HG03108 (cell line): ENCODE data around the gene FRMPD3.

Experiments used
- ATAC-seq: cut with Tn5 transposase; IDR thresholded peaks from one replicate; pipeline ENCODE4 v1.9.1; 2021; ENCODE audit warnings: moderate library complexity; ENCODE audit not compliant: unreplicated experiment

The FRMPD3 gene

DNA sequence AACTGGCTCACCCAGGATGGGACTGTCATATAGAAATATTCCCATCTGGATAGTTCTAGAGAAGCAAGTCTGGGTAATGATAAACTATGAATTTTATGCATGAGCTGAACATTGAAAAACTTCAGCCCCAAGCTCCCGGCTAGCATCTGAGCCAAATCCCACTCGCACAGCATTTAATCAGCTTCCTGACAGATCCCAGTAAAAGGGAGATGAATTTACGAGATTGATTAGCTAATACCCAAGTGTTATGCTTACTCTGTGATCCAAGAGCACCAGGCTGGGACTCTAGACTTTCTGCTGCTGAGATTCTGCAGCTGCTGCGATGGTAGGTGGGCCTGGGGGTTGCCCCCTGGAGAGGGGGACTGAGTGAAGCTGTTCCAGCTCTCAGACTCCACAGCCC is 28.0 kb downstream of the FRMPD3 start:
- ATAC-seq: no peak

GRCh38 chrX:107480272-107480671 is 30.8 kb downstream of the FRMPD3 start:
- no peak for ATAC-seq

GRCh38 chrX:107482046-107482445 is 32.6 kb downstream of the FRMPD3 start:
- no peak for ATAC-seq

DNA sequence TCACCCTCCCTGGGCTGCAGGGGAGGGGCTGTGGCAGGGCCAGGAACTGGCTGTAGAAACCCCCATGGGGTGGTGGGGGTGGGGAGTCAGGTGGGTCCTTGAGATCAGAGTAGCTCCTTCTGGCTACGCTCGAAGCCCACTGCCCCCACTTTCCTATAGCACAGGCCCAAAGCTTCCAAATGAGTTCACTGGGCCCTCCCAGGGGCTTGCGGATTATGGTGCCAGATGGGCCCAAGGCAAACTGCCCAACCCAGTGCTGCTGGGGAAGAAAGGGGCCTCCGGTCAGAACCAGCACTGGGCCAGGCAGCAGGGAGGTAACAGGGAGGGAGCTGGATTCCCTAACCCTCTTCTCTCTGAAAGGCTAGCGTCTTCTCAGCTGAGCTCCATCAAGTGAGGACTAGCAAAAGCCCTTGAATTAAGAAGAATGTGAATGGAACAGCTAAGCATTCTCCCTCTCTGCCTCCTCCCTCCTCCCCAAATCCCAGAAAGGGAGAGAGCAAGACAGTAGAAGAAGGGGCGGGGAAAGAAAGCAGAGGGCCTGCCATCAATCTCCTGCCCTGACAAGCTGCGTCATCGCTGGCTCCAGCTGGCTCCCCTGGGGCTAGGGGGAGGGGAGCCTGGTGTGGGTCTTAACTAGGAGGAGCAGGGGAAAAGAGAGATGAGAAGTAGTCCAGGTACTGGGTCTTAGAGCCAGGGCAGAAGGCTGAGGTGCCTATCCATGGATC is 34.7 kb downstream of the FRMPD3 start:
- no peak for ATAC-seq

GRCh38 chrX:107485013-107485412 is 35.6 kb downstream of the FRMPD3 start:
- no peak for ATAC-seq

DNA sequence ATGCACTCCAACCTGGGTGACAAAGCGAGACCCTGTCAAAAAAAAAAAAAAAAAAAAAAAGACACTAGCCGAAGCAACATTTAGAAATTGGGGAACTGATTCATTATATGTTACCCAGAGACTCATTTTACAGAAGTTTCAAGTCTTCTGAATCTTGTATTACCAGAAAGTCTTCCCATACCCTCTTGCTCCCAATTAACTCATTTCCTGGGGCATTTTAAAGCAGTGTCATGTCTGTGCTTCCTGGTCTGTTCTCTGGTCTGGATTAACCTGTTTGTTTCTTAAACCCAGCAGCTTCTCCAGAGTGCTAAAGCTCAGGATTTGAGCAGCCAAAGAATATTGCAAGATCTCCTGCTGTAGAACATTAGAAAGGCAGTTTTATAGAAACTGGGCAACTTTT is 43.7 kb downstream of the FRMPD3 start:
- no peak for ATAC-seq

- ATAC-seq: no peak
These were observed 47.3 kb downstream of the FRMPD3 start for GRCh38 chrX:107496786-107497185.
